ENCODE data around the gene CDKAL1. TPM values are rescaled to one million over a fixed set of nuclear protein-coding genes. Genes with fewer than 3 reads are reported as not detected.
"Not testable (repeated sequence)": the region's sequence is repeated elsewhere in the genome, so short reads cannot be mapped to it uniquely, and the experiment has no call there.

The CDKAL1 gene
- total and polyA plus RNA-seq, 2 of the 8 experiments (the other 6 are each of a cell fraction or from before 2014, with no cell fraction given) = 8.4 to 24.6 TPM

DNA sequence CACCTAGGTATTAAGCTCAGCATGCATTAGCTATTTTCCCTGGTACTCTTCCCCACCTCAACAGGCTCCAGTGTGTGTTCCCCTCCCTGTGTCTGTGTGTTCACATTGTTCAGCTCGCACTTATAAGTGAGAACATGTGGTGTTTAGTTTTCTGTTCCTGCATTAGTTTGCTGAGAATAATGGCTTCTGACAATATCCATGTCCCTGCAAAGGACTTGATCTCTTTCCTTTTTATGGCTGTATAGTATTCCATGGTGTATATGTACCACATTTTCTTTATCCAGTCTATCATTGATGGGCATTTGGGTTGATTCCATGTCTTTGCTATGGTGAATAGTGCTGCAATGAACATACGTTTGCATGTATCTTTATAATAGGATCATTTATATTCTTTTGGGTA is 521.2 kb downstream of the CDKAL1 start:
- H3K23me2 ChIP-seq (ENCODE audit: low read depth, low read length); H2BK20ac ChIP-seq (ENCODE audit: low read length); H2BK15ac ChIP-seq (ENCODE audit: low read length); POLR2A ChIA-PET (ENCODE audit: partially characterized antibody); H3K56ac ChIP-seq (replicated peaks; ENCODE audit: insufficient read length, low read depth, low read length); H3K18ac ChIP-seq (ENCODE audit: extremely low read depth, low read length); H3K23ac ChIP-seq (ENCODE audit: insufficient read length); H4K91ac ChIP-seq (replicated peaks; ENCODE audit: insufficient read length, low read length); H2BK12ac ChIP-seq (ENCODE audit: low read depth, low read length); H3K79me1 ChIP-seq (ENCODE audit: low read depth, low read length); H3K36me3 ChIP-seq (ENCODE audit: control insufficient read depth in 2 of 4, insufficient read depth in 4 of 4, low read length in 3 of 4); FAIRE-seq; H3K27me3 ChIP-seq (replicated peaks in 1 of 4; ENCODE audit: control insufficient read depth in 3 of 4, extremely low read depth in 1 of 4, insufficient read depth in 3 of 4, low read length in 3 of 4); H3K79me2 ChIP-seq (ENCODE audit: control insufficient read depth in 1 of 2, insufficient read depth in 2 of 2, low read length in 2 of 2); H2AK5ac ChIP-seq (ENCODE audit: low read depth, low read length); H3K9ac ChIP-seq (replicated peaks in 1 of 4; ENCODE audit: extremely low read depth in 1 of 4, low read depth in 3 of 4, low read length in 3 of 4); H2AFZ ChIP-seq (ENCODE audit: low read length); H2BK5ac ChIP-seq (ENCODE audit: low read depth, low read length); H3K4me1 ChIP-seq (replicated peaks in 1 of 4; ENCODE audit: control insufficient read depth in 3 of 4, insufficient read depth in 4 of 4, low read length in 3 of 4); H3K4ac ChIP-seq (replicated peaks; ENCODE audit: insufficient read length, low read depth, low read length); H3K14ac ChIP-seq (ENCODE audit: insufficient read length); H2BK120ac ChIP-seq (replicated peaks; ENCODE audit: low read depth, low read length); H4K20me1 ChIP-seq (replicated peaks in 1 of 2; ENCODE audit: control insufficient read depth in 1 of 2, insufficient read depth in 2 of 2, low read length in 2 of 2); H4K8ac ChIP-seq (ENCODE audit: extremely low read depth, insufficient read depth, low read length); H4K5ac ChIP-seq (ENCODE audit: insufficient read length, low read depth, low read length); H3K4me2 ChIP-seq (ENCODE audit: insufficient read depth in 1 of 2, low read depth in 2 of 2, low read length in 2 of 2); H3K27ac ChIP-seq (ENCODE audit: low read depth, low read length); H3K9me3 ChIP-seq (ENCODE audit: insufficient read depth in 2 of 2, low read depth in 1 of 2, low read length in 1 of 2); DNase-seq (ENCODE audit: low read depth in 1 of 2, low spot score in 2 of 2); H3K4me3 ChIP-seq (ENCODE audit: extremely low read depth in 1 of 4, insufficient read depth in 2 of 4, low read depth in 3 of 4, low read length in 4 of 4): not testable (repeated sequence)
- WGBS, 2 experiments (ENCODE audit: extremely low coverage in 1 of 2, insufficient coverage in 1 of 2, insufficient read length in 1 of 2, insufficient replicate concordance in 2 of 2, low coverage in 1 of 2, low lambda C conversion rate in 2 of 2, missing lambda C conversion rate in 1 of 2) = 88% methylated on average over 2 of the region's 2 CpGs; no CpG with 5 or more reads in 1 of the 2 experiments
- CTCF ChIA-PET (ENCODE audit: partially characterized antibody) = interaction anchor here (0.9 kb wide), 1 partner anchor 146 kb away, joined by 3 read pairs; no protein-coding TSS in a partner anchor

Measured in H1 (cell line).